Activated B cell treated with CpG ODN at 0.5 μM for 24 hours (primary cell): Measurements from ENCODE around the gene MCC. TPM values are rescaled to one million over a fixed set of nuclear protein-coding genes. Genes with fewer than 3 reads are reported as not detected.

Source experiments
- ATAC-seq: fragments of 200-7000 bp; cut with Tn5 transposase; one replicate; pipeline ENCODE4 v1.10.0; 2021; ENCODE audit warnings: low read depth, mild to moderate bottlenecking, moderate library complexity
- CTCF ChIA-PET: fragments of 350-600 bp; sonication (Branson Sonifier 250); formaldehyde crosslinking; loops from one replicate; lab custom pipeline; 2021; ENCODE audit warnings: antibody characterized with exemption; lab: Charles Lee
- POLR2A ChIA-PET: fragments of 350-600 bp; sonication (Branson Sonifier 250); formaldehyde crosslinking; loops from one replicate; lab custom pipeline; 2021; ENCODE audit warnings: antibody characterized with exemption; lab: Charles Lee
- DNase-seq: peaks from one replicate; pipeline ENCODE4 v3.0.0; 2022
- H3K27ac Mint-ChIP-seq: one replicate; pipeline ENCODE4 v1.8.0; 2020; ENCODE audit warnings: mixed read lengths
- H3K27me3 Mint-ChIP-seq: one replicate; pipeline ENCODE4 v1.8.0; 2021; ENCODE audit warnings: mixed read lengths
- H3K36me3 Mint-ChIP-seq: one replicate; pipeline ENCODE4 v1.8.0; 2021; ENCODE audit warnings: low read depth, mixed read lengths
- H3K4me1 Mint-ChIP-seq: one replicate; pipeline ENCODE4 v1.8.0; 2021; ENCODE audit warnings: mixed read lengths
- H3K4me3 Mint-ChIP-seq: one replicate; pipeline ENCODE4 v1.8.0; 2020; ENCODE audit warnings: mild to moderate bottlenecking, mixed read lengths
- H3K9me3 Mint-ChIP-seq: one replicate; pipeline ENCODE4 v1.8.0; 2020; ENCODE audit warnings: mixed read lengths
- intact Hi-C: fragments of 100-400 bp; cut with micrococcal nuclease; formaldehyde crosslinking; loops from one replicate; pipeline ENCODE4 v1.15.1; 2024
- total RNA-seq: library from RNA; stranded (reverse); gene quantifications from 2 replicates; pipeline ENCODE4 v1.2.3, GENCODE V29; 2022
- TF ChIP-seq, protein P1 (sequence below): fragments of 200-600 bp; IDR thresholded peaks from one replicate; pipeline ENCODE4 v1.8.0; 2022; ENCODE audit warnings: antibody characterized with exemption, mild to moderate bottlenecking

Gene MCC
- total RNA-seq, 1 donor from 2014 or later = 0.22 TPM

GRCh38 chr5:113282472-113282871, 205.8 kb downstream of the MCC start:
- Mint-ChIP-seq H3K27ac (no peak overlapping the region), H3K4me3 (no peak overlapping the region)
- CTCF ChIA-PET = no interaction called here

GRCh38 chr5:113281194-113281593, 207.1 kb downstream of the MCC start:
- H3K9me3 Mint-ChIP-seq = no peaks in the 10 kb centered on the region
- no peak overlapping the region for H3K27ac Mint-ChIP-seq
- no peak overlapping the region for H3K4me3 Mint-ChIP-seq
- TF ChIP-seq, protein P1, sequence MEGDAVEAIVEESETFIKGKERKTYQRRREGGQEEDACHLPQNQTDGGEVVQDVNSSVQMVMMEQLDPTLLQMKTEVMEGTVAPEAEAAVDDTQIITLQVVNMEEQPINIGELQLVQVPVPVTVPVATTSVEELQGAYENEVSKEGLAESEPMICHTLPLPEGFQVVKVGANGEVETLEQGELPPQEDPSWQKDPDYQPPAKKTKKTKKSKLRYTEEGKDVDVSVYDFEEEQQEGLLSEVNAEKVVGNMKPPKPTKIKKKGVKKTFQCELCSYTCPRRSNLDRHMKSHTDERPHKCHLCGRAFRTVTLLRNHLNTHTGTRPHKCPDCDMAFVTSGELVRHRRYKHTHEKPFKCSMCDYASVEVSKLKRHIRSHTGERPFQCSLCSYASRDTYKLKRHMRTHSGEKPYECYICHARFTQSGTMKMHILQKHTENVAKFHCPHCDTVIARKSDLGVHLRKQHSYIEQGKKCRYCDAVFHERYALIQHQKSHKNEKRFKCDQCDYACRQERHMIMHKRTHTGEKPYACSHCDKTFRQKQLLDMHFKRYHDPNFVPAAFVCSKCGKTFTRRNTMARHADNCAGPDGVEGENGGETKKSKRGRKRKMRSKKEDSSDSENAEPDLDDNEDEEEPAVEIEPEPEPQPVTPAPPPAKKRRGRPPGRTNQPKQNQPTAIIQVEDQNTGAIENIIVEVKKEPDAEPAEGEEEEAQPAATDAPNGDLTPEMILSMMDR = no peak
- H3K27me3 Mint-ChIP-seq = peaks cover 3% of the 10 kb centered on the region
- CTCF ChIA-PET = no interaction called here
- DNase-seq = no peak
- ATAC-seq = no peak
- POLR2A ChIA-PET = no interaction called here
- intact Hi-C loops = no loop called here
- H3K4me1 Mint-ChIP-seq = no peaks in the 10 kb centered on the region
- H3K36me3 Mint-ChIP-seq = no peaks in the 10 kb centered on the region

More at GRCh38 chr5:113282472-113282871, 205.8 kb downstream of the MCC start:
- Mint-ChIP-seq H3K4me1 (no peaks in the 10 kb centered on the region), H3K36me3 (no peaks in the 10 kb centered on the region), H3K27me3 (peaks cover 3% of the 10 kb centered on the region), H3K9me3 (no peaks in the 10 kb centered on the region)
- POLR2A ChIA-PET = no interaction called here
- intact Hi-C loops = no loop called here
- TF ChIP-seq, protein P1 = no peak
- DNase-seq (no peak), ATAC-seq (no peak)

- Mint-ChIP-seq H3K27ac (no peak overlapping the region), H3K36me3 (no peaks in the 10 kb centered on the region), H3K4me3 (no peak overlapping the region), H3K9me3 (no peaks in the 10 kb centered on the region), H3K4me1 (no peaks in the 10 kb centered on the region), H3K27me3 (peaks cover 2% of the 10 kb centered on the region)
- intact Hi-C loops = no loop called here
- DNase-seq (no peak), ATAC-seq (no peak)
- TF ChIP-seq, protein P1 = no peak
- ChIA-PET POLR2A (no interaction called here), CTCF (no interaction called here)
Measured at GRCh38 chr5:113280541-113280940, 207.7 kb downstream of the MCC start.

GRCh38 chr5:113278976-113279375, 209.3 kb downstream of the MCC start:
- TF ChIP-seq, protein P1 = no peak
- intact Hi-C loops = no loop called here
- Mint-ChIP-seq H3K36me3 (no peaks in the 10 kb centered on the region), H3K27me3 (no peaks in the 10 kb centered on the region), H3K4me1 (no peaks in the 10 kb centered on the region), H3K9me3 (no peaks in the 10 kb centered on the region), H3K4me3 (no peak overlapping the region), H3K27ac (no peak overlapping the region)
- ATAC-seq (no peak), DNase-seq (no peak)
- ChIA-PET CTCF (no interaction called here), POLR2A (no interaction called here)

GRCh38 chr5:113276493-113276892, 211.8 kb downstream of the MCC start:
- Mint-ChIP-seq H3K4me1 (no peaks in the 10 kb centered on the region), H3K36me3 (no peaks in the 10 kb centered on the region), H3K27ac (no peak overlapping the region), H3K27me3 (peaks cover 2% of the 10 kb centered on the region), H3K4me3 (no peak overlapping the region), H3K9me3 (no peaks in the 10 kb centered on the region)
- ChIA-PET POLR2A (no interaction called here), CTCF (no interaction called here)
- TF ChIP-seq, protein P1 = no peak
- intact Hi-C loops = no loop called here
- DNase-seq (no peak), ATAC-seq (no peak)
